Measurements from ENCODE around the gene PRIM2.

DNA sequence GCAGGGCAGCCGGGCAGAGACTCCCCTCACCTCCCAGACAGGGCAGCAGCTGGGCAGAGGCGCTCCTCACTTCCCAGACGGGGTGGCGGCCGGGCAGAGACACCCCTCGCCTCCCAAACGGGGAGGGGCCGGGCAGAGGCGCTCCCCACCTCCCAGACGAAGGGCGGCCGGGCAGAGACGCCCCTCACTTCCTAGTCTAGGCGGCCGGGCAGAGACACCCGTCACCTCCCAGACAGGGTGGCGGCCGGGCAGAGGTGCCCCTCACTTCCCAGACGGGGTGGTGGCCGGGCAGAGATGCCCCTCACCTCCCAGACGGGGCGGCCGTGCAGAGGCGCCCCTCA is 6.6 kb upstream of the PRIM2 start:
- TF ChIP-seq CTCF (IDR thresholded peaks at IDR 0.05; ENCODE audit: insufficient read depth, low read length) (no peak), POLR2AphosphoS5 (IDR thresholded peaks at IDR 0.05; ENCODE audit: low read depth) (no peak)
